Osteocyte (in vitro differentiated cells): Measurements from ENCODE around the gene CYRIA. TPM values are rescaled to one million over a fixed set of nuclear protein-coding genes. Genes with fewer than 3 reads are reported as not detected.

Experiments used
- DNase-seq: peaks from one replicate; pipeline ENCODE4 v3.0.0; 2021; ENCODE audit warnings: mixed read lengths; ENCODE audit not compliant: unreplicated experiment; ENCODE audit errors: extremely low spot score
- H3K27ac Mint-ChIP-seq: one replicate; pipeline ENCODE4 v1.8.0; 2021; ENCODE audit warnings: mild to moderate bottlenecking, mixed read lengths; ENCODE audit not compliant: unreplicated experiment
- H3K27me3 Mint-ChIP-seq: one replicate; pipeline ENCODE4 v1.8.0; 2021; ENCODE audit warnings: mixed read lengths; ENCODE audit not compliant: unreplicated experiment
- H3K36me3 Mint-ChIP-seq: one replicate; pipeline ENCODE4 v1.8.0; 2021; ENCODE audit warnings: mixed read lengths; ENCODE audit not compliant: unreplicated experiment
- H3K4me1 Mint-ChIP-seq: one replicate; pipeline ENCODE4 v1.8.0; 2021; ENCODE audit warnings: mixed read lengths; ENCODE audit not compliant: unreplicated experiment
- H3K4me3 Mint-ChIP-seq: one replicate; pipeline ENCODE4 v1.8.0; 2021; ENCODE audit warnings: mild to moderate bottlenecking, moderate library complexity, mixed read lengths; ENCODE audit not compliant: unreplicated experiment
- H3K9me3 Mint-ChIP-seq: one replicate; pipeline ENCODE4 v1.8.0; 2021; ENCODE audit warnings: mixed read lengths; ENCODE audit not compliant: unreplicated experiment
- total RNA-seq: library from RNA; stranded (reverse); gene quantifications from 2 replicates; pipeline ENCODE4 v1.2.1, GENCODE V29; 2021
- TF ChIP-seq, protein P1 (sequence below): fragments of 200-600 bp; sonication (generic); IDR thresholded peaks from 2 replicates; pipeline ENCODE4 v1.5.0; 2021; ENCODE audit warnings: antibody characterized with exemption, mild to moderate bottlenecking, moderate library complexity

Gene CYRIA
- total RNA-seq, 1 donor from 2014 or later = 2.8 TPM

DNA sequence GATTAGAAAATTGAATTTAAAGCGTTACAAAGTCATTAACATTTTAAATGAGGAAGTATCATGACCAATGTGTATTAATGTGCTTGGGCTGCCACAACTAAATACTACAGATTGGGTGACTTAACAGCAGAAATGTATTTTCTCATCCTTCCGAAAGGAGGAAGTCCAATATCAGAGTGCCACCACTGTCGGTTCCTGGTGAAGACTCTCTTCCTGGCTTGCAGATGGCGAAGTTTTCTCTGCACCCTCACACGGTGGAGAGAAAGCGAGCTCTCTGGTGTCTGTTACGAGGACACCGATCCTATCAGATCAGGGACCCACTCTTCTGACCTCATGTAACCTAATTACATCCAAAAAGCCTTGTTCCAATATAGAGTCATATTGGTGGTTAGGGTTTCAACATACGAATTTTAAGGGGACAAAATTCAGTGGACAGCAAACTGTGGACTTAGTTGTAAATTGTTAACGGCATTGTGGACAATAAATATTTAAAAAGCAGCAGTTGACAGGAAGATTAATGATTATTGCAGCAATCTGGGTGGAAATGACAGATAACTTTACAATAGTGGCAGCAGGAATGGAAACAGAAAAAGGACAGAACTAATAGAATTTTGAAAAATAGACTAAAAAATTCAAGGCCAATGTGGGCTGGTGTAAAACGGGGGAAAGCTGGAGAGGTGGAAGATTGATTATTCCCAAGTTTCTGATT, 35.1 kb upstream of the CYRIA start:
- Mint-ChIP-seq H3K27ac (no peak overlapping the region), H3K36me3 (no peaks in the 10 kb centered on the region), H3K9me3 (peaks cover 5% of the 10 kb centered on the region), H3K27me3 (peaks cover 13% of the 10 kb centered on the region), H3K4me1 (no peaks in the 10 kb centered on the region), H3K4me3 (no peak overlapping the region)
- TF ChIP-seq, protein P1, sequence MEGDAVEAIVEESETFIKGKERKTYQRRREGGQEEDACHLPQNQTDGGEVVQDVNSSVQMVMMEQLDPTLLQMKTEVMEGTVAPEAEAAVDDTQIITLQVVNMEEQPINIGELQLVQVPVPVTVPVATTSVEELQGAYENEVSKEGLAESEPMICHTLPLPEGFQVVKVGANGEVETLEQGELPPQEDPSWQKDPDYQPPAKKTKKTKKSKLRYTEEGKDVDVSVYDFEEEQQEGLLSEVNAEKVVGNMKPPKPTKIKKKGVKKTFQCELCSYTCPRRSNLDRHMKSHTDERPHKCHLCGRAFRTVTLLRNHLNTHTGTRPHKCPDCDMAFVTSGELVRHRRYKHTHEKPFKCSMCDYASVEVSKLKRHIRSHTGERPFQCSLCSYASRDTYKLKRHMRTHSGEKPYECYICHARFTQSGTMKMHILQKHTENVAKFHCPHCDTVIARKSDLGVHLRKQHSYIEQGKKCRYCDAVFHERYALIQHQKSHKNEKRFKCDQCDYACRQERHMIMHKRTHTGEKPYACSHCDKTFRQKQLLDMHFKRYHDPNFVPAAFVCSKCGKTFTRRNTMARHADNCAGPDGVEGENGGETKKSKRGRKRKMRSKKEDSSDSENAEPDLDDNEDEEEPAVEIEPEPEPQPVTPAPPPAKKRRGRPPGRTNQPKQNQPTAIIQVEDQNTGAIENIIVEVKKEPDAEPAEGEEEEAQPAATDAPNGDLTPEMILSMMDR = no peak
- no peak for DNase-seq

DNA sequence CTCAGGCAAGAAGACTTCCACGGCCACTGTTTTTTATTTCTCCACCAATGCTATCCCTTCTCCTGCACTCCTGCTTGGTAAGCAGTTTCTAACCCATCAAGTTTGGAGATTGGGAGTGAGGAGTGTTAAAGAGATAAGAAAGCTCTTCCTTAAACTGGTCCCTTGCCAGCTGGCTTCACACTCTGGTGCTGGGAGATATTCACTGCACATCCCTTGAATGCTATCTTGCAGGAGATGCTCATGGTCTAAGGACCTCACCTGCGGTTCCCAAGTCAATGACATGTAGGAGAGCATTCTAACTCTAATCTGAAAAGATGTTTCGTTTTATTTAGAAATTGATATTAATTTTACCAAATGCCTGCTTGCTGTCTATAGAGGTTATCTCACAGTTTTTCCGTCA, 28.2 kb upstream of the CYRIA start:
- no peak for DNase-seq
- no peak overlapping the region for H3K27ac Mint-ChIP-seq
- no peaks in the 10 kb centered on the region for H3K36me3 Mint-ChIP-seq
- H3K9me3 Mint-ChIP-seq = peaks cover 5% of the 10 kb centered on the region
- TF ChIP-seq, protein P1 = no peak
- H3K4me1 Mint-ChIP-seq = no peaks in the 10 kb centered on the region
- no peak overlapping the region for H3K4me3 Mint-ChIP-seq
- peaks cover 24% of the 10 kb centered on the region for H3K27me3 Mint-ChIP-seq

DNA sequence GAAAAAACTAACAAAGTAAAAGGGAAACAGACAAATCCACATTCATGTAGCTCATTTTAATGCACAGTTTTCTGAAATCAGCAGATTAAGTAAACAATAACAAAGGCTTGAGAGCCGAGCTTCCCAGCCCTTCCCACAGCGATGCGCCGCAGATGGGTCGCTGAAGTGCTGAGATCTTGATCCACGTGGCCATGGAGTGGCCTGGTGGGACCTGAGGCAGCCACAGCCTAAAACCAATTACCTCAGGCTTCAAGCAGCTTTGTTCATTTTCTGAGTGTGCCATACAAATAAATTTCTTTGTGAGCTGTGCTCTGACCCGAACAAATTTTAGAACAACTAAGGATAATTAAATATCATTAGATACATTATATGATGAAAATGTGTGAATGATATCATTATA, 25.6 kb upstream of the CYRIA start:
- H3K27ac Mint-ChIP-seq = no peak overlapping the region
- peaks cover 33% of the 10 kb centered on the region for H3K27me3 Mint-ChIP-seq
- no peak overlapping the region for H3K4me3 Mint-ChIP-seq
- H3K9me3 Mint-ChIP-seq = no peaks in the 10 kb centered on the region
- no peak for DNase-seq
- no peaks in the 10 kb centered on the region for H3K36me3 Mint-ChIP-seq
- H3K4me1 Mint-ChIP-seq = no peaks in the 10 kb centered on the region
- TF ChIP-seq, protein P1 = no peak

DNA sequence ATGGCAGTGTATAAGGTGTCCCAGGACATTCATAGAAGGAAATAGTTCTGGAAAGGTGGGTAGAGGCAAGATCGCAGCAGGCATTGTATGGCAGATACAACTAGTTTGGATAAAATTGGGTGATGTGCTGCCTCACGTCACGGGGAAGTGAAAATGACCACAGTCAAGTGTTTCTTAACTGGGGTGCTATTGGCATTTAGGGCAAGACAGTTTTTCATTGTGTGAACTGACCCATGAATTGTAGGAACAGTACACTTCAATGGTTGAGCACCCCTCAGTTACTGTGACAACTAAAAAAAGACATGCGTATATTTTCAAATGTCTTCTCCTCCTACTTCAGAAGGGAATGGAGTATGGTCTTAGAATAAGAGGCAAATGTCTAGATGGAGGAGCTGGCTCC, 22.3 kb upstream of the CYRIA start:
- no peak for DNase-seq
- Mint-ChIP-seq H3K4me1 (no peaks in the 10 kb centered on the region), H3K4me3 (no peak overlapping the region), H3K9me3 (no peaks in the 10 kb centered on the region), H3K27me3 (peaks cover 40% of the 10 kb centered on the region), H3K27ac (no peak overlapping the region), H3K36me3 (no peaks in the 10 kb centered on the region)
- TF ChIP-seq, protein P1 = no peak

DNA sequence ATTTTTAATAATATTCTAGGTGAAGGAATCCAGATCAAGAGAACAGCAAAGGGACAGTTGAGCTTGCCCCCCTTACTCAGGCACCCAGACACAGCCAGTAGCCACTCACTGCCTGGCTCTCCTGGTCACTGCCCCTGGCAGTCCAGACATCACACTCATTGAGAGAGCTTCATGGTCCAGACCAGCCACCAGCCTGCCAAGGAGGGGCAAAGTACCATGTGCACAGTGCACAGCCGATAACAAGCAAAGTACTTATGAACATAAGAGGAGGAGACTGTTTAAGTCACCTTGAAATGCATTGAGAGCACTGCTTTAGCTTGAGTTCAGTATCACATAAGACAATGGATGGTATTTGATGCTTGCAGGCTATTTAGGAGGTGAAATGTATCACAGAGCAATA, 21.6 kb upstream of the CYRIA start:
- no peaks in the 10 kb centered on the region for H3K36me3 Mint-ChIP-seq
- TF ChIP-seq, protein P1 = no peak
- H3K9me3 Mint-ChIP-seq = no peaks in the 10 kb centered on the region
- DNase-seq = no peak
- H3K4me3 Mint-ChIP-seq = no peak overlapping the region
- no peaks in the 10 kb centered on the region for H3K4me1 Mint-ChIP-seq
- H3K27me3 Mint-ChIP-seq = peaks cover 40% of the 10 kb centered on the region
- no peak overlapping the region for H3K27ac Mint-ChIP-seq
